ENCODE results near the gene PKNOX2.

PKNOX2 gene

DNA sequence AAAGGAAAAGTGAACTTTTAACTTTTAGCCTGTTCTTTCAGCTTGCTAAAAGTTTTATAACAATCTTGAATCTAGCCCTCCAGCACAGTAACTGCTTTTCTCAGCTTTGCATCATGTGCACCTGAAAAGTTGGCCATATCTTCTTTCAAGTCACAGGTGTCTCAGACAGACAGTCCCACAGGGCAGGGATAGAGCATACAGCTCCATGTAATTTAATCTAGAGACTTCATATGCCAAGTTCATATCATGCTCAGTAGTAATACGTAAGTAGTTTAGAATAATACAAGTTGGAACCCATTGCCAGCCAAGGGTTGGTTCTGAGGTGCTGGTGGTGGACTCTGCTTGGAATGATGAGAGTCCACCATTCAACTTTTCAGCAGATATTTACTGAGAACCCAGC is 68.6 kb downstream of the PKNOX2 start:
- ATAC-seq (replicated peaks) (no peak), DNase-seq (no peak)
- Mint-ChIP-seq H3K36me3 (peaks cover 0 to 3% of the 10 kb centered on the region in 2 donors), H3K27ac (no peak overlapping the region), H3K9me3 (peaks cover 0 to 5% of the 10 kb centered on the region in 2 donors), H3K4me1 (no peaks in the 10 kb centered on the region), H3K27me3 (peaks cover 22 to 45% of the 10 kb centered on the region in 2 donors), H3K4me3 (no peak overlapping the region)

DNA sequence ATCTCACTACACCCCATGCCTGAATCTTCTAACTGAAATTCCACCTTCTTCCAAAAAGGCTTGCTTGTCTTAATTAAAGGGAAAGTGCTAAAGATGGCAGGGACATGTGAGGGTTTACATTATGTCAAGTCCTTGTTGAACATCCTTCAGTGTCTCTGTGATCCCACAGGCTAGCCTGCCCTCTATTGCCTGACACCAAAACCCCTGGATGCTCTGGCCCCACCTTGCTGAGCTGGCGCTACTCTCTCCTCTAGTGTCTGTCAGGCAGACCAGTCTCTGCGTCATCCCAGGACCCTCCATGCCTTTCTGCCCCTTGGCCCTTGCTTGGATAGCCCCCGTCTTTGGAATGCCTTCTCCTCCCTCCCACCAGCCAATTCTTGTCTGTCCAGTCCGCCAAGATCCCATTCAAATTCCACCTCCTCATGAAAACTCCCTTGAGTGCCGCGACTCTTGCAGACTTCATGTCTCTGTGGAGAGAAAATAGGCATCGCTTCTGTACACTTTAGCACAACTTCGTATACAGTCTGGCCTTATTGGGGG is 69.3 kb downstream of the PKNOX2 start:
- no peak for DNase-seq
- Mint-ChIP-seq H3K27me3 (peaks cover 22 to 42% of the 10 kb centered on the region in 2 donors), H3K36me3 (peaks cover 0 to 3% of the 10 kb centered on the region in 2 donors), H3K9me3 (peaks cover 0 to 5% of the 10 kb centered on the region in 2 donors), H3K4me1 (no peaks in the 10 kb centered on the region), H3K4me3 (no peak overlapping the region), H3K27ac (no peak overlapping the region)
- ATAC-seq (replicated peaks) = no peak

GRCh38 chr11:125235071-125235471 is 70.5 kb downstream of the PKNOX2 start:
- Mint-ChIP-seq H3K4me1 (no peaks in the 10 kb centered on the region), H3K4me3 (no peak overlapping the region), H3K9me3 (peaks cover 0 to 5% of the 10 kb centered on the region in 2 donors), H3K27ac (no peak overlapping the region), H3K27me3 (peaks cover 29 to 47% of the 10 kb centered on the region in 2 donors), H3K36me3 (peaks cover 0 to 3% of the 10 kb centered on the region in 2 donors)
- no peak for DNase-seq
- ATAC-seq (replicated peaks) = no peak

DNA sequence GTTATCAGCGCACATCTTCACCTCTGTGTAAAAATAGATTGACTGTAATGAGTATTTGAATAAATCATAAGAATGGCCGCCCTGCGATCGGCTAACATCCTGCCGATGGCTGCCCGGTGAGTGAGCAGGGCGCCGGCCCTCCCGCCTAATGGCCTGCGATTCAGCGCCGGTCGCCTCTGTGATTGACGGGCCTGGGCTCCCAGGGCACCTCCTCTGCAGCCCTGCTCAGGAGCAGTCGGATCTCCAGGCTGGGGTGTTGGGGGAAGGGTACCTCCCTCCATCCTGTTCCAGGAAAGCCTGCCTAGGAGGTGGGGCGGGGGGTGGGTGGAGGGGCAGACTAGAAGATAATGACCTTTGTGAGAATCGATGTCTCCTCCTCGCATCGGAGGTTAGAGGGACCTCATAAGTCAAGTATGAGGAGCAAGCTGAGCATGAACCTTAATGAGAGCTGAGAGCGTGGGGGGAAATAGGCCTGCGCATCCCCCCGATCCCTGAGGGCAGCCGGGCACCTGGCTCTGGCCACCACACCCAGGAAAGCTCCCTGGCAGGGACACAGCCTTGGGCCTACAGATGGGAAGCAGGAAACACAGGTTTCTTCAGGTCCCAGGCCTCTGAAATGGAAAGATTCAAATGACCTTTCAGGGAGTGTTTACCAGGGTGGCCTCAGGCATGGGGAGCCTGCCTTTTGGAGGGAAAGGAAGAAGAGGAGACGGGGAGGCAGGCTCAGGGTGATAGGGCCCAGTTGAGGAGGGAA is 71.7 kb downstream of the PKNOX2 start:
- no peak for DNase-seq

DNA sequence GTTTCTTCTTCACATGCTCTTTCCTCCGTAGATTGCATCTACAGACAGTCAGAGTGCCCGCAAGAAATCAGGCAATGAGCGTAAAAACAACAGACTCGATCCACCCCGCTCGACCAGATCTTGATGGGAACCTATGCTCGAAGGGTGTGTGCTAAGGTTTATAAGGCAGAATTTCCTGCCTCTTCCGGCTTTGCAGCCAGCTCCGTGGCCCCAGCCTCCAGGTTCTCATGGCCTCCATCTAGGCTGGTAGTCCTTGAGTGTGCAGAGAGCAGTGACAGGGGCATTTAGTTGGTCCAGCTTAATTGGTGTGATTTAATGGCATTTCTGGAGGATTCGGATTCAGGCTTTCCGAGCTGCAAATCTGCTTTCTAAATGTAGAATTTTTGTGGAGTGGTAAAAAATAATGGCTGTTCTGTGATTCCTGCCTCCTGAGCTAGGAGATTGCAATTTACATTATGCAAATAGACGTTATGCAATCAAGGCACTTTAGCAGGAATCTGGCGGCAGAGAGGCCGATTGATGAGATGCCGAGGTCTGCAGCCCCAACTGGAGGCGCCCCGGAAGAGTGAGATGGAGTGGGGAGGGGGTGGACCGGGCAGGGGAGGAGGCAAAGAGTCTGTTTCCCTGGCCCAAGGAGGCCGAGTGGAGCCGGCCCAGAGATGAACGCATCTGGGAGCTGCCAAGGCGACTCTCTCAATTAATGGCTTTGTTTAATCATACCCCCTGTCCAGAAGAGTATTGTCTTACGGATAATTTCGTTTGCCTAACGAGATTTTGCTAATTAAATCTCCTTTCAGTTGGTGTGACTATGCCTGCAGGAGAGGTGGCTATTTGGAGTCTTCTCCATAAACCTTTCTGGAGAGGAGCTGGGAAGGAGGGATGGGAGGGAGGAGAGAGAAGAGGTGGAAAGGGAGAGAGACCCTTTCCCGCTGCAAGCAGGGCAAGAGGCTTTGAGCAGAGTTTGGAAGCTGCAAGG is 75.3 kb downstream of the PKNOX2 start:
- Mint-ChIP-seq H3K36me3 (peaks cover 0 to 3% of the 10 kb centered on the region in 2 donors), H3K27ac (no peak overlapping the region), H3K4me1 (no peaks in the 10 kb centered on the region), H3K9me3 (peaks cover 4 to 8% of the 10 kb centered on the region in 2 donors), H3K4me3 (no peak overlapping the region), H3K27me3 (peaks cover 28 to 41% of the 10 kb centered on the region in 2 donors)
- ATAC-seq (replicated peaks) (no peak), DNase-seq (no peak)

More for the DNA sequence above, 71.7 kb downstream of the PKNOX2 start:
- peaks cover 3 to 7% of the 10 kb centered on the region in 2 donors for H3K9me3 Mint-ChIP-seq
- no peak for ATAC-seq (replicated peaks)
- H3K27me3 Mint-ChIP-seq = peaks cover 32 to 48% of the 10 kb centered on the region in 2 donors
- no peak overlapping the region for H3K4me3 Mint-ChIP-seq
- no peak overlapping the region for H3K27ac Mint-ChIP-seq
- no peaks in the 10 kb centered on the region for H3K4me1 Mint-ChIP-seq
- H3K36me3 Mint-ChIP-seq = peaks cover 0 to 3% of the 10 kb centered on the region in 2 donors

- no peak overlapping the region for H3K27ac Mint-ChIP-seq
- peaks cover 0 to 3% of the 10 kb centered on the region in 2 donors for H3K36me3 Mint-ChIP-seq
- no peak overlapping the region for H3K4me3 Mint-ChIP-seq
- ATAC-seq (replicated peaks) (no peak), DNase-seq (no peak)
- H3K4me1 Mint-ChIP-seq = no peaks in the 10 kb centered on the region
- peaks cover 4 to 8% of the 10 kb centered on the region in 2 donors for H3K9me3 Mint-ChIP-seq
- H3K27me3 Mint-ChIP-seq = peaks cover 26 to 41% of the 10 kb centered on the region in 2 donors
These were observed 76.6 kb downstream of the PKNOX2 start for GRCh38 chr11:125241104-125241503.

GRCh38 chr11:125242141-125242775 is 77.7 kb downstream of the PKNOX2 start:
- no peak for ATAC-seq (replicated peaks)
- Mint-ChIP-seq H3K27me3 (peaks cover 26 to 40% of the 10 kb centered on the region in 2 donors), H3K36me3 (no peaks in the 10 kb centered on the region)

GRCh38 chr11:125244166-125244565 is 79.6 kb downstream of the PKNOX2 start:
- Mint-ChIP-seq H3K9me3 (peaks cover 3 to 4% of the 10 kb centered on the region in 2 donors), H3K27me3 (peaks cover 22 to 40% of the 10 kb centered on the region in 2 donors), H3K27ac (no peak overlapping the region), H3K36me3 (no peaks in the 10 kb centered on the region), H3K4me1 (no peaks in the 10 kb centered on the region), H3K4me3 (no peak overlapping the region)
- no peak for DNase-seq
- no peak for ATAC-seq (replicated peaks)

More at GRCh38 chr11:125242141-125242775, 77.7 kb downstream of the PKNOX2 start:
- no peak for DNase-seq
- no peaks in the 10 kb centered on the region for H3K4me1 Mint-ChIP-seq
- no peak overlapping the region for H3K4me3 Mint-ChIP-seq
- no peak overlapping the region for H3K27ac Mint-ChIP-seq
- peaks cover 3 to 4% of the 10 kb centered on the region in 2 donors for H3K9me3 Mint-ChIP-seq

DNA sequence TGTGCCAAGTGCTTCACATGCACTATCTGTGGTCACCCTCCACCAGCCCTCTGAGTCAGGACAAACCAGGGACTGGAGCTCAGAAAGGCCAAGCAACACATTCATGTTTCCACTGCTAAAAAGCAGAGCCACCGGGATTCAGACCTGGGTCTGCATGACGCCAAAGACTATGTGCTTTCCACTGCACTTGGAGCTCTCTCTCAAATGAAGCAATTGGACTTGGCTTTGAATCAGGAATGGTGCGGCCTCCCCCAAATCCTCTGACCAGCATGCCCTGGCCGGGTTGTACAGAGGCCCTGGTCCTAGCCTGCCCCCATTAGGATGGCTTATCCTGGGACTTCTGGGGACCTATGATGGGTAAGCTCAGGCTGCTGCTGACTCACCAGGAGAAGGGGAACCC is 80.7 kb downstream of the PKNOX2 start:
- Mint-ChIP-seq H3K4me1 (no peaks in the 10 kb centered on the region), H3K27ac (no peak overlapping the region), H3K27me3 (peaks cover 15 to 31% of the 10 kb centered on the region in 2 donors), H3K4me3 (no peak overlapping the region), H3K9me3 (peaks cover 3 to 4% of the 10 kb centered on the region in 2 donors), H3K36me3 (no peaks in the 10 kb centered on the region)
- DNase-seq (no peak), ATAC-seq (replicated peaks) (no peak)

DNA sequence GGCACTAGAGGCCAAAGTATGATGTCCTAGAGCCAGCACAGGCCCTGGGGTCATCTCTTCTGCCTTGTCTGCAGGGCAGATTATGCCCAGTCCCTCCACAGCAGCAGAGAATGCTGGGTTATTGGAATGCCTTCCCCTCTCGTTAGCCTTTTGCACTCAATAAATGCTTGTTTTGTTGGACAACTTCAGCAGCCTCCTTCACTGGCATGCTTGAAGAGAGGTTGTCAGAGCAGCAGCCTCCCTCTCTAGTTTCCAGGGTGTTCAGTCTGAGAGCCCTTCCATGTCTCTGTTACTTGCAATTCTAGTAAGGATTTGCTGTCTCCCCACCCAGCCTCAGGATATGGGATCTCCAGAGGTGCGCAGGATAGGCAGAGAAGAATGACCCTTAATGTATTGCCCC is 82.9 kb downstream of the PKNOX2 start:
- H3K4me1 Mint-ChIP-seq = no peaks in the 10 kb centered on the region

GRCh38 chr11:125250318-125251213 is 86.0 kb downstream of the PKNOX2 start:
- no peak for ATAC-seq (replicated peaks)
- Mint-ChIP-seq H3K27me3 (peaks cover 13 to 24% of the 10 kb centered on the region in 2 donors), H3K36me3 (no peaks in the 10 kb centered on the region), H3K27ac (no peak overlapping the region), H3K9me3 (no peaks in the 10 kb centered on the region), H3K4me3 (no peak overlapping the region), H3K4me1 (no peaks in the 10 kb centered on the region)
- no peak for DNase-seq

More for the DNA sequence above, 82.9 kb downstream of the PKNOX2 start:
- DNase-seq (no peak), ATAC-seq (replicated peaks) (no peak)
- Mint-ChIP-seq H3K27ac (no peak overlapping the region), H3K4me3 (no peak overlapping the region), H3K9me3 (no peaks in the 10 kb centered on the region), H3K27me3 (peaks cover 11 to 25% of the 10 kb centered on the region in 2 donors), H3K36me3 (no peaks in the 10 kb centered on the region)

GRCh38 chr11:125251214-125251545 is 86.6 kb downstream of the PKNOX2 start:
- H3K27ac Mint-ChIP-seq = no peak overlapping the region
- ATAC-seq (replicated peaks) (no peak), DNase-seq (no peak)
- H3K4me1 Mint-ChIP-seq = no peaks in the 10 kb centered on the region
- H3K4me3 Mint-ChIP-seq = no peak overlapping the region
- peaks cover 11 to 24% of the 10 kb centered on the region in 2 donors for H3K27me3 Mint-ChIP-seq
- H3K36me3 Mint-ChIP-seq = no peaks in the 10 kb centered on the region
- H3K9me3 Mint-ChIP-seq = no peaks in the 10 kb centered on the region

- Mint-ChIP-seq H3K27ac (no peak overlapping the region), H3K9me3 (no peaks in the 10 kb centered on the region), H3K36me3 (no peaks in the 10 kb centered on the region), H3K4me3 (no peak overlapping the region), H3K27me3 (peaks cover 14 to 19% of the 10 kb centered on the region in 2 donors), H3K4me1 (no peaks in the 10 kb centered on the region)
- ATAC-seq (replicated peaks) (no peak), DNase-seq (no peak)
These were observed 87.4 kb downstream of the PKNOX2 start for GRCh38 chr11:125251956-125252355.
